IMR-90 (cell line): Measurements from ENCODE around the gene BBS12. TPM values are rescaled to one million over a fixed set of nuclear protein-coding genes. Genes with fewer than 3 reads are reported as not detected.

Source experiments
- ATAC-seq: fragments of 200-7000 bp; cut with Tn5 transposase; 2 replicates; pipeline ENCODE4 v1.9.1; 2020; ENCODE audit warnings: low read depth, mild to moderate bottlenecking, moderate library complexity
- BruUV-seq: library from RNA; stranded (reverse); fragments of 400-500 nt; replicated peaks from 2 replicates; lab custom pipeline; 2021; lab: Mats Ljungman, UMichigan
- CTCF ChIA-PET: fragments of 300-600 bp; formaldehyde crosslinking; extraction: SDS; loops from one replicate; lab custom pipeline; 2021; ENCODE audit warnings: antibody characterized with exemption; lab: Yijun Ruan, JAX
- POLR2A ChIA-PET: fragments of 300-600 bp; sonication (Branson Sonifier 250); formaldehyde crosslinking; loops from one replicate; lab custom pipeline; 2022; ENCODE audit warnings: antibody characterized with exemption; ENCODE audit not compliant: unreplicated experiment; lab: Charles Lee
- DNase-seq: peaks from one replicate; pipeline ENCODE4 v3.0.0; 2013
- H2AFZ ChIP-seq: replicated peaks from 2 replicates; pipeline ENCODE3; 2013; ENCODE audit warnings: low read length, mild to moderate bottlenecking; ENCODE audit not compliant: poor library complexity
- H2AK5ac ChIP-seq: 2 replicates; pipeline ENCODE4 v1.6.1; 2013; ENCODE audit warnings: low read depth, low read length, inconsistent platforms
- H2AK9ac ChIP-seq: replicated peaks from 2 replicates; pipeline ENCODE3; 2013; ENCODE audit warnings: mild to moderate bottlenecking, low read depth, low read length, moderate library complexity; ENCODE audit not compliant: poor library complexity
- H2BK120ac ChIP-seq: 2 replicates; pipeline ENCODE4 v1.6.1; 2013; ENCODE audit warnings: low read depth, low read length, inconsistent platforms
- H2BK15ac ChIP-seq: 3 replicates; pipeline ENCODE4 v1.6.1; 2013; ENCODE audit warnings: low read depth, low read length, inconsistent platforms
- H2BK20ac ChIP-seq: 2 replicates; pipeline ENCODE4 v1.6.1; 2013; ENCODE audit warnings: low read depth, mild to moderate bottlenecking, inconsistent platforms, low read length, moderate library complexity
- H2BK5ac ChIP-seq: 2 replicates; pipeline ENCODE4 v1.6.1; 2013; ENCODE audit warnings: mild to moderate bottlenecking, low read depth, low read length, inconsistent platforms; ENCODE audit not compliant: poor library complexity, severe bottlenecking
- H3K14ac ChIP-seq: replicated peaks from 2 replicates; pipeline ENCODE4 v1.6.1; 2013; ENCODE audit warnings: low read depth, low read length, inconsistent platforms
- H3K18ac ChIP-seq: 2 replicates; pipeline ENCODE4 v1.6.1; 2013; ENCODE audit warnings: low read depth, low read length, control low read depth
- H3K23ac ChIP-seq: 2 replicates; pipeline ENCODE4 v1.6.1; 2013; ENCODE audit warnings: low read depth, low read length, inconsistent platforms
- H3K27ac ChIP-seq: 2 replicates; pipeline ENCODE4 v1.5.1; 2013; ENCODE audit warnings: mild to moderate bottlenecking, control low read depth, low read length; ENCODE audit not compliant: insufficient read depth
- H3K27me3 ChIP-seq: 2 replicates; pipeline ENCODE4 v1.6.1; 2013; ENCODE audit warnings: low read length; ENCODE audit not compliant: control insufficient read depth, insufficient read depth
- H3K36me3 ChIP-seq: 2 replicates; pipeline ENCODE4 v1.6.1; 2013; ENCODE audit warnings: low read length, mixed read lengths; ENCODE audit not compliant: control insufficient read depth, insufficient read depth
- H3K4ac ChIP-seq: 2 replicates; pipeline ENCODE4 v1.6.1; 2013; ENCODE audit warnings: low read depth, low read length, inconsistent platforms
- H3K4me1 ChIP-seq: 2 replicates; pipeline ENCODE4 v1.6.1; 2013; ENCODE audit warnings: low read length, mixed read lengths; ENCODE audit not compliant: control insufficient read depth, insufficient read depth
- H3K4me2 ChIP-seq: 2 replicates; pipeline ENCODE4 v1.6.1; 2013; ENCODE audit warnings: low read depth, mild to moderate bottlenecking, control low read depth, low read length, moderate library complexity
- H3K4me3 ChIP-seq: 2 replicates; pipeline ENCODE4 v1.5.1; 2013; ENCODE audit warnings: low read depth, mild to moderate bottlenecking, control low read depth, low read length, moderate library complexity; ENCODE audit not compliant: insufficient read depth
- H3K56ac ChIP-seq: 2 replicates; pipeline ENCODE4 v1.6.1; 2013; ENCODE audit warnings: low read length, inconsistent platforms; ENCODE audit not compliant: insufficient read depth; ENCODE audit errors: extremely low read depth
- H3K79me1 ChIP-seq, 2 experiments: 2 replicates each; pipeline ENCODE4 v1.6.1; 2013; ENCODE audit warnings: low read length in 2 of 2, inconsistent platforms in 1 of 2, low read depth in 1 of 2
- H3K9ac ChIP-seq: 2 replicates; pipeline ENCODE4 v1.6.1; 2013; ENCODE audit warnings: low read depth, low read length, control low read depth
- H3K9me1 ChIP-seq: 2 replicates; pipeline ENCODE4 v1.6.1; 2013; ENCODE audit warnings: low read length, inconsistent platforms; ENCODE audit not compliant: insufficient read depth
- H3K9me3 ChIP-seq: 2 replicates; pipeline ENCODE4 v1.6.1; 2013; ENCODE audit warnings: low read length; ENCODE audit not compliant: control insufficient read depth, insufficient read depth
- H4K20me1 ChIP-seq: 2 replicates; pipeline ENCODE4 v1.6.1; 2013; ENCODE audit warnings: low read length, inconsistent platforms; ENCODE audit not compliant: insufficient read depth
- H4K5ac ChIP-seq: 2 replicates; pipeline ENCODE4 v1.6.1; 2013; ENCODE audit warnings: mild to moderate bottlenecking, low read depth, low read length, control low read depth
- H4K8ac ChIP-seq, 2 experiments: 2 replicates each; pipeline ENCODE4 v1.6.1; 2013; ENCODE audit warnings: low read depth in 2 of 2, low read length in 2 of 2, control low read depth in 1 of 2, inconsistent platforms in 1 of 2
- H4K91ac ChIP-seq: 2 replicates; pipeline ENCODE4 v1.6.1; 2013; ENCODE audit warnings: low read depth, low read length, inconsistent platforms; ENCODE audit not compliant: insufficient read depth
- BHLHE40 ChIP-seq: fragments of 150-350 bp; IDR thresholded peaks from 2 replicates; pipeline ENCODE4 v1.6.1; 2016; ENCODE audit warnings: mild to moderate bottlenecking, low read depth, low read length
- CEBPB ChIP-seq: IDR thresholded peaks from 2 replicates; pipeline ENCODE4 v1.6.1; 2012; ENCODE audit warnings: low read depth, low read length, improper control_type of control experiment
- FOS ChIP-seq: fragments of 150-350 bp; IDR thresholded peaks from 2 replicates; pipeline ENCODE4 v1.6.1; 2016; ENCODE audit warnings: low read depth, low read length
- MAFK ChIP-seq: IDR thresholded peaks from 2 replicates; pipeline ENCODE4 v1.6.1; 2012; ENCODE audit warnings: low read depth, low read length, improper control_type of control experiment
- SMC3 ChIP-seq: fragments of 150-350 bp; IDR thresholded peaks from 2 replicates; pipeline ENCODE4 v1.6.1; 2016; ENCODE audit warnings: low read depth, mild to moderate bottlenecking, antibody characterized with exemption, low read length, moderate library complexity
- USF2 ChIP-seq: fragments of 150-350 bp; IDR thresholded peaks from 2 replicates; pipeline ENCODE4 v1.6.1; 2017; ENCODE audit warnings: mild to moderate bottlenecking, antibody characterized with exemption, low read length, low read depth
- WGBS, 2 experiments: methylation state at CpG; one replicate each; pipeline versions ENCODE4 v1.1.5 to v1.1.7; 2013; ENCODE audit warnings: missing lambda C conversion rate in 2 of 2; ENCODE audit not compliant: insufficient read length in 1 of 2; ENCODE audit errors: extremely low coverage in 2 of 2; 5-methylcytosine and 5-hydroxymethylcytosine counted together
- dilution Hi-C: fragments of 300-500 bp; cut with HindIII; formaldehyde crosslinking; loops from one replicate; pipeline ENCODE4 v1.14.3; 2018; ENCODE audit warnings: low sequenced_read_pairs; ENCODE audit not compliant: unreplicated experiment
- in situ Hi-C: fragments of 300-500 bp; cut with MboI; formaldehyde crosslinking; loops from 3 replicates; pipeline ENCODE4 v1.14.3; 2019; ENCODE audit warnings: low sequenced_read_pairs, inconsistent platforms, mixed read lengths
- intact Hi-C: fragments of 100-400 bp; cut with micrococcal nuclease; formaldehyde crosslinking; loops from 2 replicates; pipeline ENCODE4 v1.10.0; 2022
- polyA plus RNA-seq, 3 experiments: library from polyadenylated mRNA; depleted of rRNA; stranded (reverse); fragments of >200 nt; gene quantifications; 2 replicates each; pipeline ENCODE4 v1.2.3, GENCODE V29; 2012; ENCODE audit warnings: low replicate concordance in 1 of 3
- total RNA-seq: library from RNA; depleted of rRNA; stranded (reverse); fragments of >200 nt; gene quantifications from 2 replicates; pipeline ENCODE4 v1.2.3, GENCODE V29; 2012

The BBS12 gene
- total and polyA plus RNA-seq, 2 of the 4 experiments (the other 2 are of a cell fraction): 1.1 to 5.9 TPM

DNA sequence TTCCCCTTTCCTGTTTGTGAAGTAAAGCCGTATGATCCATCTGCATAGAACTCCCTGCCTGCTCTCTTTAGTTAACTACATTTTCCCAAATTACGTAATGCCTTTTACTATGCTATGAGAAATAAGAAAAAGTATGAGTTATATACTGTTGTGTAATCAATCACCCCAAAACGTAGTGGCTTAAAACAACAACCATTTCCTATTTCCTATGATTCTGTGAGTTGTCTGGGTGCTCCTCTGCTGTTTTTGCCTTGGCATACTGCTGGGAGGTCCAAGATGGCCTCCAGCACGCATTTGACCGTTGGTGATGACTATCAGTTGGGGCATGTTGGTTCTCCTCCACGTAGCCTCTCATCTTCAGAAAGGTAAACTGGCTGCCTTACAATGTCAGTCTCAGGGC, 39.8 kb downstream of the BBS12 start:
- H4K8ac ChIP-seq: peak overlapping the region; percentile 56 to 61
- H3K36me3 ChIP-seq: no peaks in the 10 kb centered on the region
- H2BK15ac ChIP-seq: peak overlapping the region; percentile 82; the same call in 2 of the 3 replicates
- peak overlapping the region; percentile 70; the same call in 1 of the 2 replicates for H4K5ac ChIP-seq
- H3K9me1 ChIP-seq: peaks cover 8% of the 10 kb centered on the region; the same call in 1 of the 2 replicates
- H3K23ac ChIP-seq: no peak overlapping the region
- peak overlapping the region; percentile 95; the same call in 1 of the 2 replicates for H2BK20ac ChIP-seq
- in situ Hi-C loops: no loop called here
- no peak overlapping the region for H3K9ac ChIP-seq
- no peaks in the 10 kb centered on the region for H3K79me1 ChIP-seq
- ChIA-PET POLR2A (no interaction called here), CTCF (no interaction called here)
- no peak overlapping the region for H3K4me3 ChIP-seq
- H4K20me1 ChIP-seq: no peaks in the 10 kb centered on the region
- peak overlapping the region; percentile 55 for H2BK5ac ChIP-seq
- H2AK5ac ChIP-seq: peak overlapping the region; percentile 77; the same call in 1 of the 2 replicates
- dilution Hi-C loops: loop anchor here (25.0 kb wide), 1 partner anchor 140 kb away; the partner anchor contains the start of gene NUDT6
- BruUV-seq: no TSS peak
- peak overlapping the region; percentile 74 for H4K91ac ChIP-seq
- no peaks in the 10 kb centered on the region for H3K9me3 ChIP-seq
- H3K4ac ChIP-seq: peak overlapping the region; percentile 63
- H3K27me3 ChIP-seq: no peaks in the 10 kb centered on the region
- H3K4me1 ChIP-seq: peaks cover 14% of the 10 kb centered on the region
- peak overlapping the region; percentile 53; the same call in 1 of the 2 replicates for H3K27ac ChIP-seq
- intact Hi-C loops: no loop called here
- ATAC-seq (peak; percentile 48), DNase-seq (peak; percentile 66)
- TF ChIP-seq CEBPB: peak; percentile 79
- TF ChIP-seq USF2: no peak
- no peak for TF ChIP-seq SMC3
- TF ChIP-seq MAFK: no peak
- no peak for TF ChIP-seq FOS
- no peak for TF ChIP-seq BHLHE40
- WGBS, 2 experiments: no CpG with 5 or more reads among the region's 6 CpGs
- peak overlapping the region; percentile 80 for H2AFZ ChIP-seq
- H3K18ac ChIP-seq: peak overlapping the region; percentile 48; the same call in 1 of the 2 replicates
- no peak overlapping the region for H3K4me2 ChIP-seq
- H2AK9ac ChIP-seq: no peak overlapping the region
- H3K56ac ChIP-seq: no peak overlapping the region
- H2BK120ac ChIP-seq: peak overlapping the region; percentile 68
- peak overlapping the region; percentile 33 for H3K14ac ChIP-seq
